Right lobe of liver (tissue), 6 donors: ENCODE data around the gene SULF2. TPM values are rescaled to one million over a fixed set of nuclear protein-coding genes. Genes with fewer than 3 reads are reported as not detected.

Source experiments
- ATAC-seq, 4 donors: fragments of 200-7000 bp; cut with Tn5 transposase; one replicate each; pipeline ENCODE4 v1.9.1; 2020; ENCODE audit warnings: mild to moderate bottlenecking in 4 of 4, moderate library complexity in 4 of 4
- DNase-seq, 3 donors: peaks; one replicate each; pipeline ENCODE4 v3.0.0-alpha.2; 2020
- H3K27ac ChIP-seq, 3 donors: fragments of 200-600 bp; one replicate each; pipeline ENCODE4 v1.8.0; 2022
- H3K27me3 ChIP-seq, 2 donors: fragments of 200-600 bp; one replicate each; pipeline ENCODE4 v1.8.0; 2022
- H3K36me3 ChIP-seq, 4 donors: fragments of 200-600 bp; sonication (generic) in 1 of 4; one replicate each; pipeline versions ENCODE4 v1.5.1 to v1.8.0; 2017 to 2022; ENCODE audit warnings: control low read depth in 1 of 4
- H3K4me1 ChIP-seq, 4 donors: fragments of 200-600 bp; sonication (generic) in 1 of 4; one replicate each; pipeline versions ENCODE4 v1.5.1 to v1.8.0; 2017 to 2022; ENCODE audit warnings: control low read depth in 1 of 4
- H3K4me3 ChIP-seq, 3 donors: fragments of 200-600 bp; one replicate each; pipeline ENCODE4 v1.8.0; 2022
- H3K9me3 ChIP-seq, 4 donors: fragments of 200-600 bp; sonication (generic) in 1 of 4; one replicate each; pipeline versions ENCODE4 v1.5.1 to v1.8.0; 2017 to 2022; ENCODE audit warnings: control low read depth in 1 of 4
- CTCF ChIP-seq, 4 donors: fragments of 200-600 bp in 3 of 4; fragments of 450-650 bp in 1 of 4; IDR thresholded peaks; one replicate each; pipeline versions ENCODE4 v1.5.1 to v1.8.0; 2016 to 2022; ENCODE audit warnings: antibody characterized with exemption in 4 of 4, mild to moderate bottlenecking in 2 of 4
- POLR2A ChIP-seq: fragments of 450-650 bp; IDR thresholded peaks from one replicate; pipeline ENCODE4 v1.6.1; 2017; ENCODE audit warnings: antibody characterized with exemption, mild to moderate bottlenecking
- WGBS: methylation state at CpG from one replicate; pipeline ENCODE4 v1.1.6; 2018; ENCODE audit warnings: low coverage, low lambda C conversion rate; ENCODE audit not compliant: insufficient coverage; ENCODE audit errors: missing lambda C conversion rate; 5-methylcytosine and 5-hydroxymethylcytosine counted together
- intact Hi-C, 2 donors: fragments of 100-400 bp; cut with DNase I; formaldehyde crosslinking; loops; one replicate each; pipeline versions ENCODE4 v1.11.2 to v1.14.1; 2022
- total RNA-seq, 6 experiments: library from RNA; depleted of rRNA in 2 of 6; stranded (reverse); fragments of >200 nt in 2 of 6; fragmentation: NEBNext Ultra II Directional in 3 of 6; extraction: Animal tissue kit (Norgen Biotek cat#: 25700) in 3 of 6; gene quantifications; one replicate each; pipeline versions ENCODE4 v1.1.0 to v1.2.4, GENCODE V29; 2016 to 2023
- donor health status: DM: no; HTN: yes; CAD: no.
- donor health status: DM: no; HTN: no; CAD: no.
- donor health status: DM: no; HTN: no; CAD: no.
- donor health status: DM: no; HTN: yes; CAD: no.
- donor health status: DM: no; HTN: yes; CAD: no.

SULF2 gene
- total RNA-seq, 6 experiments from 2014 or later, result 6.1 to 92.0 (median 48.3) TPM

GRCh38 chr20:47778398-47779354 is 6.6 kb downstream of the SULF2 start:
- H3K4me3 ChIP-seq, result no peak overlapping the region
- no peaks in the 10 kb centered on the region for H3K27me3 ChIP-seq
- no peak overlapping the region for H3K27ac ChIP-seq
- WGBS, result 40% methylated on average over 10 of the region's 17 CpGs
- TF ChIP-seq POLR2A, result no peak
- no peak for TF ChIP-seq CTCF (IDR thresholded peaks at IDR 0.05)
- peak in 3 of 4 donors; percentile 42 to 75 (median 48) for ATAC-seq
- intact Hi-C loops, result no loop called here
- H3K9me3 ChIP-seq, result no peaks in the 10 kb centered on the region
- DNase-seq, result no peak
- H3K4me1 ChIP-seq, result peaks cover 0 to 11% (median 4%) of the 10 kb centered on the region in 4 donors
- H3K36me3 ChIP-seq, result no peaks in the 10 kb centered on the region

DNA sequence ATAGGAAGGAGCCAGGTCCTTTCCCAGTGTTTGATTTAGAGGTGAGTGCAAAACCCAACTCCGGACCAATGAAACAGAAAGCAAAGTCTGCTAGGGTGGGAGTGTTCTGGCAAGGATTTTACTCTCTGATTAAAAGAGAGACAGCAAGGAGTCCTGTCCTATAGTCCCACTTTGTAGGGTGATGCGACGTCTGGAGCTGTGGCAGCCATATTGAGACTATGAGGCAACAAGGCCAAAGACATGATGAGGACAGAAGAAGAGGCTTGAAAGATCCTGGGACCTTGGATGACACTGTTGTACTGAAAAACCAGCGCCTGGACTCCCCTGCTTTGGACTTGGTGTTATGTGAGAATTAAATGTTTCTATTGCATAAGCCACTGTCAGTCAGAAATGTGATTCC is 8.1 kb downstream of the SULF2 start:
- ATAC-seq, result no peak
- intact Hi-C loops, result no loop called here
- 69% methylated on average over 4 of the region's 4 CpGs for WGBS

DNA sequence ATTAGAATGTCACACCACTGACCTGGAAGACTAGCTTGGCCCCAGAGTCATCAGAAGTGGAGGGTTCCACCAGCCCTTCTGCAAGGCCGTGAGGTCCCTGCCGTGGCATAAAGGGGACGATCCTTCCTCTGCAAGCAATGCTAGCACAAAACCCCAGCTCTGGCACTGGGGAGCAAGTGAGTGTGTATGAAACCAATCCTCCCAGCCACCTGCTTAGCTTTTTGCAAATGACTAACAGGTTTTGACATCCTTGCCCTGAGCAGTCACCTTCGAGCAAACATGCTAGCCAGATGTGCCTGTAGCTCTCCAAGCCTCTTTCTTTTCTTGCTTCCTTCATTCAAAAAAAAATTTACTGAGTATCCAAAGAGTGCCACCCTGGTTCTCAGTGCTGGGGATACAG is 8.6 kb downstream of the SULF2 start:
- Histone ChIP-seq H3K27me3 (no peaks in the 10 kb centered on the region), H3K4me1 (peaks cover 0 to 7% (median 0%) of the 10 kb centered on the region in 4 donors), H3K9me3 (no peaks in the 10 kb centered on the region), H3K27ac (no peak overlapping the region), H3K4me3 (no peak overlapping the region), H3K36me3 (no peaks in the 10 kb centered on the region)
- no peak for TF ChIP-seq CTCF (IDR thresholded peaks at IDR 0.05)
- TF ChIP-seq POLR2A, result no peak
- intact Hi-C loops, result no loop called here
- DNase-seq (no peak), ATAC-seq (no peak)
- 80% methylated on average over 1 of the region's 4 CpGs for WGBS

More for the DNA sequence above, 8.1 kb downstream of the SULF2 start:
- Histone ChIP-seq H3K27me3 (no peaks in the 10 kb centered on the region), H3K9me3 (no peaks in the 10 kb centered on the region), H3K4me1 (peaks cover 0 to 7% (median 0%) of the 10 kb centered on the region in 4 donors), H3K27ac (no peak overlapping the region), H3K4me3 (no peak overlapping the region), H3K36me3 (no peaks in the 10 kb centered on the region)
- DNase-seq, result no peak
- TF ChIP-seq POLR2A, result no peak
- no peak for TF ChIP-seq CTCF (IDR thresholded peaks at IDR 0.05)

DNA sequence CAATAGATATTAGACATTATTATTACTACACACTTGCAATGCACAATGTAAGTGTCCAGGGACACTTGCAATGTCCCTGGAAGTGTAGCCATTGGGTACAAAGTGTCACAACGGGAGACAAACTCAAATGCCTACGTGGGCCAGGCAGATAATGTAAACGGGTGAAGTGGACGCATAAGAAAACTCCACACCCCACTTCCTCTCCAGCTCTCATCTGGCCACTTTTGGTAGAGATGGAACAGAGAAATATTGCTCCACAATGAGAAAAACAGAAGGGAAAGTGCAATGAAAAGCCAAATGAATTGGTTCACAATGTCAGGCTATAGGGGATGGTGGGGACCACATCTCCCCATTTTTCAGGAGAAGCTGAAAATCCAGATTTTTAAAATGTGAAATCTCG is 9.4 kb downstream of the SULF2 start:
- no peak for DNase-seq
- Histone ChIP-seq H3K4me1 (peaks cover 0 to 7% (median 0%) of the 10 kb centered on the region in 4 donors), H3K27me3 (no peaks in the 10 kb centered on the region), H3K36me3 (no peaks in the 10 kb centered on the region), H3K9me3 (no peaks in the 10 kb centered on the region), H3K4me3 (no peak overlapping the region), H3K27ac (no peak overlapping the region)
- WGBS, result 83% methylated on average over 5 of the region's 5 CpGs
- intact Hi-C loops, result no loop called here
- TF ChIP-seq CTCF (IDR thresholded peaks at IDR 0.05), result no peak
- no peak for TF ChIP-seq POLR2A
- ATAC-seq, result no peak
